DMS53 (cell line): ENCODE results near the gene POP4.
"Not testable (repeated sequence)": the region's sequence is repeated elsewhere in the genome, so short reads cannot be mapped to it uniquely, and the experiment has no call there.

Experiments
- DNase-seq: peaks from one replicate; lab custom pipeline; 2025; lab: John Stamatoyannopoulos, UW

Gene POP4

GRCh38 chr19:29612121-29612520 lies 6.0 kb downstream of the POP4 start:
- DNase-seq: no peak

- no peak for DNase-seq
These were observed 6.9 kb downstream of the POP4 start for GRCh38 chr19:29612801-29613595.

- no peak for DNase-seq
These were observed 8.0 kb downstream of the POP4 start for GRCh38 chr19:29614046-29614445.

- no peak for DNase-seq
These were observed 8.7 kb downstream of the POP4 start for GRCh38 chr19:29614780-29615179.

GRCh38 chr19:29615891-29616425 lies 9.9 kb downstream of the POP4 start:
- no peak for DNase-seq

- no peak for DNase-seq
These were observed 10.5 kb downstream of the POP4 start for GRCh38 chr19:29616541-29616940.

- no peak for DNase-seq
These were observed 11.5 kb downstream of the POP4 start for GRCh38 chr19:29617366-29618266.

- no peak for DNase-seq
These were observed 12.4 kb downstream of the POP4 start for GRCh38 chr19:29618434-29618833.

- DNase-seq: no peak
These were observed 12.8 kb downstream of the POP4 start for GRCh38 chr19:29618871-29619270.

- DNase-seq: no peak
These were observed 14.9 kb downstream of the POP4 start for GRCh38 chr19:29620931-29621351.

- no peak for DNase-seq
These were observed 16.3 kb downstream of the POP4 start for GRCh38 chr19:29622166-29623070.

GRCh38 chr19:29623726-29624488 lies 17.8 kb downstream of the POP4 start:
- no peak for DNase-seq

- no peak for DNase-seq
These were observed 18.6 kb downstream of the POP4 start for GRCh38 chr19:29624489-29625185.

- DNase-seq: no peak
These were observed 19.1 kb downstream of the POP4 start for GRCh38 chr19:29625186-29625651.

- DNase-seq: no peak
These were observed 20.3 kb downstream of the POP4 start for GRCh38 chr19:29626386-29626785.

GRCh38 chr19:29626832-29627231 lies 20.7 kb downstream of the POP4 start:
- DNase-seq: not testable (repeated sequence)

GRCh38 chr19:29628661-29629385 lies 22.7 kb downstream of the POP4 start:
- no peak for DNase-seq

- DNase-seq: no peak
These were observed 23.9 kb downstream of the POP4 start for GRCh38 chr19:29629836-29630534.

GRCh38 chr19:29630655-29631054 lies 24.6 kb downstream of the POP4 start:
- no peak for DNase-seq
